CD4-positive, CD25-positive, alpha-beta regulatory T cell (primary cell): ENCODE results near the gene MYO15A. TPM values are rescaled to one million over a fixed set of nuclear protein-coding genes. Genes with fewer than 3 reads are reported as not detected.

Experiments used
- ATAC-seq, 2 donors: fragments of 150-1000 bp; cut with Tn5 transposase; one replicate each; pipeline ENCODE4 v1.10.0; 2021; ENCODE audit warnings: low read depth in 2 of 2, moderate number of reproducible peaks in 2 of 2, moderate library complexity in 1 of 2
- DNase-seq, 3 donors: peaks; one replicate each; pipeline versions ENCODE4 v3.0.0 to v3.0.0-alpha.2; 2012 to 2022; ENCODE audit warnings: mixed read lengths in 1 of 3
- H3K27ac ChIP-seq: one replicate; pipeline ENCODE4 v1.7.0; 2013; ENCODE audit warnings: mild to moderate bottlenecking, low read length; ENCODE audit not compliant: insufficient read depth, poor library complexity, severe bottlenecking
- H3K27me3 ChIP-seq: one replicate; pipeline ENCODE4 v1.7.0; 2013; ENCODE audit warnings: low read length; ENCODE audit not compliant: control insufficient read depth, insufficient read depth
- H3K36me3 ChIP-seq: one replicate; pipeline ENCODE4 v1.7.0; 2013; ENCODE audit warnings: mild to moderate bottlenecking, low read length, moderate library complexity; ENCODE audit not compliant: control insufficient read depth, insufficient read depth
- H3K4me1 ChIP-seq: 2 replicates; pipeline ENCODE4 v1.7.0; 2013; ENCODE audit warnings: mild to moderate bottlenecking, low read length; ENCODE audit not compliant: insufficient read depth, control insufficient read depth, poor library complexity, severe bottlenecking
- H3K4me3 ChIP-seq: one replicate; pipeline ENCODE4 v1.7.0; 2013; ENCODE audit warnings: low read depth, mild to moderate bottlenecking, low read length, moderate library complexity
- H3K9me3 ChIP-seq, 2 experiments: 1 replicate in 1 of 2; 2 replicates in 1 of 2; pipeline ENCODE4 v1.7.0; 2013; ENCODE audit warnings: low read length in 2 of 2, mild to moderate bottlenecking in 1 of 2, moderate library complexity in 1 of 2; ENCODE audit not compliant: control insufficient read depth in 2 of 2
- H3K27ac Mint-ChIP-seq, 3 donors: one replicate each; pipeline ENCODE4 v1.8.0; 2020 to 2022; ENCODE audit warnings: mild to moderate bottlenecking in 3 of 3, mixed read lengths in 3 of 3, moderate library complexity in 2 of 3
- H3K27me3 Mint-ChIP-seq: one replicate; pipeline ENCODE4 v1.8.0; 2022; ENCODE audit warnings: mild to moderate bottlenecking, mixed read lengths
- H3K36me3 Mint-ChIP-seq: one replicate; pipeline ENCODE4 v1.8.0; 2020; ENCODE audit warnings: mixed read lengths
- H3K4me1 Mint-ChIP-seq, 4 donors: one replicate each; pipeline ENCODE4 v1.8.0; 2020 to 2022; ENCODE audit warnings: mixed read lengths in 4 of 4, mild to moderate bottlenecking in 1 of 4
- H3K4me3 Mint-ChIP-seq, 4 donors: one replicate each; pipeline ENCODE4 v1.8.0; 2020 to 2022; ENCODE audit warnings: mild to moderate bottlenecking in 4 of 4, mixed read lengths in 4 of 4, moderate library complexity in 3 of 4
- H3K9me3 Mint-ChIP-seq, 7 donors: one replicate each; pipeline ENCODE4 v1.8.0; 2020 to 2022; ENCODE audit warnings: mixed read lengths in 7 of 7, mild to moderate bottlenecking in 3 of 7, moderate library complexity in 2 of 7
- polyA plus RNA-seq, 4 donors: library from polyadenylated mRNA; unstranded; fragments of 300-500 nt; fragmentation: Illumina TruSeq; gene quantifications; one replicate each; pipeline ENCODE4 v1.2.3, GENCODE V29; 2021
- total RNA-seq: library from RNA; stranded (reverse); gene quantifications from one replicate; pipeline ENCODE4 v1.2.3, GENCODE V29; 2022

The MYO15A gene
- total and polyA plus RNA-seq, 5 donors from 2014 or later: 0.19 to 0.81 (median 0.30) TPM; not detected in 1

DNA sequence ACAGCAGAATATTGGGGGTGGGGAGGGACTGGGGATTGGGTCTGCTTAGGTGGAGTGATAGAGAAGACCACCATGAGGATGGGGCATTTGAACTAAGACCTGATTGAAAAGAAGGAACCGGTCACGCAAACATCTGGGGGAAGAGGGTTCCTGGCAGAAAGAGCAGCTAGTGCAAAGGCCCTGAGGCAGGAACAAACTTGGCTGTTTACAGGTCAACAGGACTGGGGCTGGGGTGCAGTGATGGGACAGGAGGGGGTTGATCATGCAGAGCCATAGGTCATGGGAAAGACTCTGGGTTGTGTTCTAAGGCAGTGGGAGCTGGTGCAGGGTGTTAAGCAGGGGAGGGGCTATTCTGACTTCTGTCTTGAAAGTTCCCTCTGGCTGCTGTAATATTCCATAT lies 18.9 kb upstream of the MYO15A start:
- H3K9me3 Mint-ChIP-seq: peaks cover 0 to 2% (median 0%) of the 10 kb centered on the region in 7 donors
- Histone ChIP-seq H3K27ac (no peak overlapping the region), H3K9me3 (no peaks in the 10 kb centered on the region), H3K36me3 (peaks cover 14% of the 10 kb centered on the region), H3K27me3 (no peaks in the 10 kb centered on the region), H3K4me1 (peaks cover 9% of the 10 kb centered on the region), H3K4me3 (no peak overlapping the region)
- DNase-seq (no peak), ATAC-seq (no peak)
- peak overlapping the region; percentile 54 to 99 (median 88) for H3K4me3 Mint-ChIP-seq
- peak overlapping the region; percentile 35 to 99 (median 81) for H3K27ac Mint-ChIP-seq
- no peaks in the 10 kb centered on the region for H3K27me3 Mint-ChIP-seq
- H3K4me1 Mint-ChIP-seq: peaks cover 9 to 44% (median 31%) of the 10 kb centered on the region in 4 donors
- H3K36me3 Mint-ChIP-seq: peaks cover 17% of the 10 kb centered on the region

DNA sequence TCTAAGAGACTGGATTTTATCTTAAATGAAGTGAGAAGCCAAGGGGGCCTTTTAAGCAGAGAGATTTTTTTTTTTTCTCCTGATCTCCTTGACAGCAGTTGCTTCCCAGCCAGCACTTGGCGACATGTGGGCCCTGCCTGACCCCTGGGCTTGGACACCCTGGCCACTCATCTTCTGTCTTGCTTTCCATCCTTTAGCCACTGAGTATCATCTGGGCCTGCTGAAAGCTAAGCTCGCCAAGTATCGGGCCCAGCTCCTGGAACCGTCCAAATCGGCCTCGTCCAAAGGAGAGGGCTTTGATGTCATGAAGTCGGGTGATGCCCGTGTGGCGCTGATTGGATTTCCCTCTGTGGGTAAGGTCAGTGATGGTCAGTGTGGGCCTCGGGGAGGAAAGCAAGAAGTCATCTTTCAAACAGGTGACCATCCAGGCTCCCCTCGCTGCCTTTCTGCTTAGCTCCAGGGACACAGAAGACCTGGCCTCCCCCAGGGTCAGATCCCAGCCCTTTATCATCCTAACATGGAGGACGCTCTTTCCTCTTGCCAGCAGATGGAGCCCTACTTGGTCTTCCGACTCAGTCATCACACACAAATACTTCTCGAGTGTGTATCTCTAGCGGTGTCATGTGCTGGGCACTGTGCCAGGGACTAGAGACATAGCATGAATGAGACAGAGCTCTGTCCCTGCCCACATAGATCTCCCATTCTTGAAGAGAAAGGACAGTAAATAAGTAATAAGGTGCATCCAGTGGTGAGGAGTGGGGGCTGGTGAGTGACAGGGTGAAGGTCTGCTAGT lies 14.7 kb upstream of the MYO15A start:
- H3K4me1 ChIP-seq: peaks cover 2% of the 10 kb centered on the region
- H3K9me3 ChIP-seq: no peaks in the 10 kb centered on the region
- no peak overlapping the region for H3K4me3 ChIP-seq
- H3K9me3 Mint-ChIP-seq: peaks cover 0 to 2% (median 0%) of the 10 kb centered on the region in 7 donors
- H3K36me3 ChIP-seq: peaks cover 49% of the 10 kb centered on the region
- H3K4me3 Mint-ChIP-seq: peak overlapping the region in 2 of 4 donors; percentile 9 to 82
- ATAC-seq: no peak
- H3K27ac ChIP-seq: no peak overlapping the region
- no peak overlapping the region for H3K27ac Mint-ChIP-seq
- peaks cover 25% of the 10 kb centered on the region for H3K36me3 Mint-ChIP-seq
- peaks cover 11 to 40% (median 20%) of the 10 kb centered on the region in 4 donors for H3K4me1 Mint-ChIP-seq
- H3K27me3 Mint-ChIP-seq: no peaks in the 10 kb centered on the region
- DNase-seq: peak in 1 of 3 donors; percentile 13
- no peaks in the 10 kb centered on the region for H3K27me3 ChIP-seq

DNA sequence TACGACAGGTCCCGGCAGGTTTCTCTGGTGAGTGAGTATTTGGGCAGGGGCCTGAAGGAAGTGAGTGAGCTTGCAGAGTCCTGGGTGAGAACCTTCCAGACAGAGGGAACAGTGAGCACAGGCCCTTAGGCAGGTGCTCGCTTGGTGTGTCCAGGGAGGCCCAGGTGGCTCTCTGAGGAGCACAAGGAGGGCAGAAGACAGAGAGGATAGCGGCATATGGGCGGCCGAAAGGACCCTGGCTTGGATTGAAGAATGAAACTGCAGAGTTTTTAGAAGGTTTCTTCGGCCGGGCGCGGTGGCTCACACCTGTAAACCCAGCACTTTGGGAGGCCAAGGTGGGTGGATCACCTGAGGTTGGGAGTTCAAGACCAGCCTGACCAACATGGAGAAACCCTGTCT lies 14.1 kb upstream of the MYO15A start:
- Mint-ChIP-seq H3K27ac (no peak overlapping the region), H3K4me3 (peak overlapping the region in 2 of 4 donors; percentile 9 to 82), H3K36me3 (peaks cover 31% of the 10 kb centered on the region), H3K9me3 (peaks cover 0 to 2% (median 0%) of the 10 kb centered on the region in 7 donors), H3K27me3 (no peaks in the 10 kb centered on the region), H3K4me1 (peaks cover 11 to 35% (median 17%) of the 10 kb centered on the region in 4 donors)
- Histone ChIP-seq H3K9me3 (no peaks in the 10 kb centered on the region), H3K27ac (no peak overlapping the region), H3K4me3 (no peak overlapping the region), H3K4me1 (no peaks in the 10 kb centered on the region), H3K27me3 (no peaks in the 10 kb centered on the region), H3K36me3 (peaks cover 55% of the 10 kb centered on the region)
- ATAC-seq: no peak
- no peak for DNase-seq

DNA sequence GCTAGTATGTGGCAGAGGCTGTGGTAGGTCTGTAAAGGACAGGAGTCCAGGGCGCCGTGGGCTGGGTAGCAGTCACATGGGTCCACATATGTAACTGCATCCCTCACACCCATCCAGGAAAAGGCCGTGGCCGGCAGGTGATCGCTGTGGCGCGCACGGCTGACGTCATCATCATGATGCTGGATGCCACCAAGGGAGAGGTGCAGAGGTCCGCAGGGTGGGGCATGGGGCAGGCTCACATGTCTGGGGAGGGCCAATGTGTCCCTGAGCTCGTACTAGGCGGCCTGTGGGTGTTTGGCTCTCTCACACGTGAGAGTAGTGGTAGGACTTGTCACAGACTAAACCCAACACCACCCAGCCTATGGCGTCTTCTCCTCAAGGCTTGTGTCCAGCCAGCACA lies 9.0 kb upstream of the MYO15A start:
- Mint-ChIP-seq H3K4me3 (no peak overlapping the region), H3K36me3 (peaks cover 25% of the 10 kb centered on the region), H3K4me1 (peaks cover 0 to 12% (median 6%) of the 10 kb centered on the region in 4 donors), H3K27ac (no peak overlapping the region), H3K27me3 (no peaks in the 10 kb centered on the region), H3K9me3 (no peaks in the 10 kb centered on the region)
- Histone ChIP-seq H3K4me3 (no peak overlapping the region), H3K27ac (no peak overlapping the region), H3K9me3 (no peaks in the 10 kb centered on the region), H3K4me1 (no peaks in the 10 kb centered on the region), H3K27me3 (no peaks in the 10 kb centered on the region), H3K36me3 (peaks cover 70% of the 10 kb centered on the region)
- ATAC-seq: no peak
- DNase-seq: no peak

DNA sequence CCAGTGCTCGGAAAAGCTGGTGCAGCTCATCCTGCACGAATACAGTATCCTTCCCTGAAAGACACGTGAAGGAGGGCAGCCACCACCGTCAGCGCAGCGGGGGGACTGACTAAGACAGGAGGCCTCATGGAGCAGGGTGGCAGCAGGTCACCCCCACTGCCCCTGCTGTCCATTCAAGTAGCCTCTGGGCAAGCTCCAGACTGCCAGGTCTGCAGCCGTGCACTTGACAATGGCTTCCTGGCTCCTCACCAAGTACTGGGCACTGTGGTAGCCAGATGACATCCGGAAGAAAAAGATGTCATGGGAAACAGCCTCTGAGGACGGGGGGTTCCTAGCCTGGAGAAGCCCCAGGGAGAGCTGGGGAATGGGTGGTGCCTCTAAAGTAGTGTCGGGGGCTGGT lies 7.9 kb upstream of the MYO15A start:
- ATAC-seq (no peak), DNase-seq (no peak)
- Mint-ChIP-seq H3K36me3 (peaks cover 26% of the 10 kb centered on the region), H3K27me3 (no peaks in the 10 kb centered on the region), H3K4me1 (peaks cover 0 to 12% (median 5%) of the 10 kb centered on the region in 4 donors), H3K27ac (no peak overlapping the region), H3K4me3 (no peak overlapping the region), H3K9me3 (no peaks in the 10 kb centered on the region)
- Histone ChIP-seq H3K36me3 (peaks cover 74% of the 10 kb centered on the region), H3K4me3 (no peak overlapping the region), H3K9me3 (no peaks in the 10 kb centered on the region), H3K27me3 (no peaks in the 10 kb centered on the region), H3K4me1 (no peaks in the 10 kb centered on the region), H3K27ac (no peak overlapping the region)

DNA sequence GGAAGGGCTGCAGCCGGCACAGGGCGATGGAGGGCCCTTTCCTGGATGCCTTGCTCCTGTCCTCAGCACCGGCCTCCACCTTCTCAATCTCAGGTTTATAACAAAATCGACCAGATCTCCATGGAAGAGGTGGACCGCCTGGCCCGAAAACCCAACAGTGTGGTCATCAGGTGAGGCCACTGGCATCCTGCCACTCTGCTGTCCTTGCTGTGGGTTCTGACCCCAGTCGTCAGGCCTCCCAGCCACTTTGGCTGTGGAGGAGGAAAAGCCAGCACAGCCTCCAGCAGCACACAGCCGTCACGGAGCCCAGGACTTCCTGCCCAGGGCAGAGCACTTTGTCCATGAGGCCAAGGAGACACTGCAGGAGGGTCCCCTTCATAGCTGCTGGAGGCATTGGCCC lies 6.7 kb upstream of the MYO15A start:
- Histone ChIP-seq H3K27ac (no peak overlapping the region), H3K9me3 (no peaks in the 10 kb centered on the region), H3K4me1 (no peaks in the 10 kb centered on the region), H3K4me3 (no peak overlapping the region), H3K36me3 (peaks cover 73% of the 10 kb centered on the region), H3K27me3 (no peaks in the 10 kb centered on the region)
- Mint-ChIP-seq H3K4me1 (no peaks in the 10 kb centered on the region), H3K36me3 (peaks cover 22% of the 10 kb centered on the region), H3K27ac (peak overlapping the region in 1 of 3 donors; percentile 23), H3K27me3 (no peaks in the 10 kb centered on the region), H3K4me3 (no peak overlapping the region), H3K9me3 (no peaks in the 10 kb centered on the region)
- ATAC-seq (no peak), DNase-seq (no peak)

DNA sequence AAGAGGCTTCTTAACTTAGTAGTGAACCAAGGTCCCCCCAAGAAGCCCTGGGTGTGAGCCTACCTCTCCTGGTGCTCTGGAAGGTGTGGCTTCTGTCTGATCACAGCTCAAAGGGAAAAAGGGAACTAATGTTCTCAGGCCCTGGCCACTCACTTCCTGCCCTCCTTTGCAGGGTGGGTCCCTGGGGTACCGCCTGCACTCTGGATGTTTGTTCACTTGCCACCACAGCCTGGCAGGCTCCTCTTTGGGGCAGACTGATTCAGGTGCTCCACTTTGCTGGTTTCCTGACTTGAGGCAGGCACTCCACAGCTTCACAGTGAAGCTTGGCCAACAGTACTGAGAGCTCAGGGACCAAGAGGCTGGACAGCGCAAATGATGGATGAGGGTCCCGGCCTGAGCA lies 5.9 kb upstream of the MYO15A start:
- ATAC-seq (no peak), DNase-seq (no peak)
- Mint-ChIP-seq H3K36me3 (peaks cover 25% of the 10 kb centered on the region), H3K27ac (peak overlapping the region in 2 of 3 donors; percentile 67 to 69), H3K4me1 (no peaks in the 10 kb centered on the region), H3K9me3 (no peaks in the 10 kb centered on the region), H3K4me3 (no peak overlapping the region), H3K27me3 (no peaks in the 10 kb centered on the region)
- Histone ChIP-seq H3K4me3 (no peak overlapping the region), H3K27ac (no peak overlapping the region), H3K36me3 (peaks cover 71% of the 10 kb centered on the region), H3K9me3 (no peaks in the 10 kb centered on the region), H3K27me3 (no peaks in the 10 kb centered on the region), H3K4me1 (no peaks in the 10 kb centered on the region)

DNA sequence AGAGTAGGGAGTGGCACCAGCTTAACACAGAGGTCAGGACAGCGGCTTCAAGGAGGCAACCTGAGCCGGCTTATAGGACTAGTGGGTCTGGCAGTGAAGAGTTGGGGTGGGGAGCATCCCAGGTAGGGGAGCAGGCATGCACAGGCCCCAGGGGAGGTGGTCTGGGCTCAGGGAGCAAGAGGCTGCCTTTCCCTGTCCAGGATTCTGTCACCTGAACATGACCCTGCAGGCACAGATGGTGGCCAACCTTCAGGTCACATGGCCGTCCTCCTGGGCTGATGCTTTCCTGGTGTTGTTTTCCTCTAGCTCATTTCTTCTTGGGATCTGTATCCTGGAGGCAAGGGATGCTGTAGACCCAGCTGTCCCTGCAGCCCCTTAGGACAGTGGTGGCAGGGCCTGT lies 3.5 kb upstream of the MYO15A start:
- no peaks in the 10 kb centered on the region for H3K4me1 ChIP-seq
- Mint-ChIP-seq H3K27ac (no peak overlapping the region), H3K9me3 (no peaks in the 10 kb centered on the region), H3K36me3 (peaks cover 18% of the 10 kb centered on the region), H3K27me3 (no peaks in the 10 kb centered on the region), H3K4me3 (no peak overlapping the region), H3K4me1 (peaks cover 0 to 2% (median 0%) of the 10 kb centered on the region in 4 donors)
- no peak for DNase-seq
- H3K9me3 ChIP-seq: no peaks in the 10 kb centered on the region
- H3K27me3 ChIP-seq: no peaks in the 10 kb centered on the region
- no peak overlapping the region for H3K27ac ChIP-seq
- H3K4me3 ChIP-seq: no peak overlapping the region
- peaks cover 48% of the 10 kb centered on the region for H3K36me3 ChIP-seq
- ATAC-seq: no peak
